GM12873 (cell line): ENCODE results near the gene GIPC2.

Experiments used
- CTCF ChIP-seq: IDR thresholded peaks from 2 replicates; pipeline ENCODE4 v1.5.1; 2012; ENCODE audit warnings: low read depth, mild to moderate bottlenecking, moderate library complexity, low read length, control low read depth; ENCODE audit not compliant: insufficient read depth; ENCODE audit errors: missing control alignments

Gene GIPC2

DNA sequence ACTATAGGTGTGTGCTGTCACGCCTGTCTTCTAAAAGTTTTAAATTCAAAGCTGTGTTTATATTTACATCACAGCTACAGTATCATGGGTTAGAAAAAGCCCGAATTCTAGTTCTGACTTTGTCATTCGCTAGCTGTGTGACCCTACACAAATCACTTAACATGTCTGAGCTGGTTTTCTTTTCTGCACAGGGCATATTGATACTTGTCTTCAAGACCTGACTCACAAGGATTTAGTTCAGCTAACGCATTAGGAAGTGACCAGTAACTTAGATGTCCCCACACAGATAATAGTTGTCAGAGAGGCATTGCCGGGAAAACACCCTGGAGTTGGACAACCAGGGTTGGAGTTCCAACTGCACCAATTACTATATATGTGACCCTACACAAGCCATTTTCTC, 25.9 kb downstream of the GIPC2 start:
- no peak for TF ChIP-seq CTCF

DNA sequence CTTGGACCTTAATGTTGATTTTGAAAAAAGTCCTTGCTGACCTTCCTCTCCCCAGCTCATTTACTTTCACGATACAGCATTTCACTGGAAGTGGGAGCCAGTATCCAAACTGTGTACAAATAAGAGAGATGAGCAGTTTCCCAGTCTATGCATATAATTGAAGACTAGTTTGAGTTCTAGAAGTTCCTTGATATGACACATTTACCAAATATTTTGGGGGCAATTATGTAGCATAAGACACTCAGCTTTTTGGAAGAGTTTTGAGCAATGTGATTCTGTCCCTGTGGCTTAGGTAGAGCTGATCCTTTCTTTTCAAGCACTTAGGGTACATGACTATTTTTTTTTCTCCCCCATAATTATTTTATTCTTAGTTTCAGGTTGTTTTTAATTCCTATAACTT, 26.4 kb downstream of the GIPC2 start:
- TF ChIP-seq CTCF: no peak

DNA sequence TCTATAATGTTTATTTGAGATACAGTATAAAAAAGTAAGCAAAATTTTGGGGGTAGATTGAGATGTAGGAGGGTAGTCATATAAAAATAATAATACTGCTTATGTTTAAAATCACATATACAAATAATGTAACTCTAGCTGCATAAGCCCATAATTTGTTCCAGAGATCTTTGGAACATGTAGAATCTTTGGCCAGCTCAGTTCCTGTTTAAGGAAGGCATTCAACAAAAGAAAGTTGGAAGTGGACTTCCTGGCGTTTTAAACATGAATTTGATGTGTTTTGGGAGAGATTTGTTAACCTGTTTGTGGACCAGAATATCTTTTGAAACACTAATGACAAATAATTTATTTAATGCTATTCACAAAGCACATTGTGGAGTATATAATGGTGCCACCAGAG, 27.7 kb downstream of the GIPC2 start:
- TF ChIP-seq CTCF: no peak

- no peak for TF ChIP-seq CTCF
These were observed 29.9 kb downstream of the GIPC2 start for GRCh38 chr1:78075621-78076020.

GRCh38 chr1:78078358-78078757, 32.6 kb downstream of the GIPC2 start:
- no peak for TF ChIP-seq CTCF

DNA sequence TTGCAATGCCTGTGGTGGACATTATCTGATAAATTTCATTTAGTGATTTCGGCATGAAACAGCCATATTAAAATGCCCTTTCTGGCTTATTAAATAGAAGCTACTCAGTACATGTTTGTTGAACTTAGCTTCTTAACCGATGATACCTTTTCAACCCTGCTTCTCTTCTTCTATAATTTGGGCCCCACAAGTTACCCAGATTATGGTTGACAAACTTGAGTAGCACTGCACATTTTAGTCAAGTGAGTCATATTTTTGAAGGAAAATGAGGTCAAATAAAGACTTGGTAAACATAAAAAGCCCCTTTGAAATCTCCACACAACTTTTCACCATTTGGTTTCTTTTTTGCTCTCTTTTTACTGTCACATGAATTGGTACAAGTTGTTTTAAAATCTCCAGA, 33.8 kb downstream of the GIPC2 start:
- TF ChIP-seq CTCF: no peak

- TF ChIP-seq CTCF: no peak
These were observed 35.0 kb downstream of the GIPC2 start for GRCh38 chr1:78080767-78081166.
